Mesenchymal stem cell (in vitro differentiated cells and primary cell): ENCODE data around the gene JPH2.

Experiments used
- DNase-seq: peaks from one replicate; pipeline ENCODE4 v3.0.0-alpha.2; 2013
- H2AFZ ChIP-seq: one replicate; pipeline ENCODE4 v1.6.1; 2013; ENCODE audit warnings: low read depth, mild to moderate bottlenecking, control low read depth, inconsistent platforms, low read length, moderate library complexity
- H2AK5ac ChIP-seq: 2 replicates; pipeline ENCODE4 v1.6.1; 2013; ENCODE audit warnings: low read length, moderate library complexity, mild to moderate bottlenecking, inconsistent platforms; ENCODE audit not compliant: severe bottlenecking
- H2BK120ac ChIP-seq: one replicate; pipeline ENCODE4 v1.6.1; 2013; ENCODE audit warnings: low read depth, mild to moderate bottlenecking, inconsistent platforms, low read length, moderate library complexity
- H2BK12ac ChIP-seq, 2 experiments: one replicate each; pipeline ENCODE4 v1.6.1; 2013; ENCODE audit warnings: inconsistent platforms in 2 of 2, low read length in 2 of 2, mild to moderate bottlenecking in 2 of 2, moderate library complexity in 2 of 2, control low read depth in 1 of 2
- H2BK15ac ChIP-seq: one replicate; pipeline ENCODE4 v1.6.1; 2013; ENCODE audit warnings: mild to moderate bottlenecking, low read depth, inconsistent platforms; ENCODE audit not compliant: poor library complexity, severe bottlenecking
- H2BK5ac ChIP-seq: 2 replicates; pipeline ENCODE4 v1.6.1; 2013; ENCODE audit warnings: low read depth, mild to moderate bottlenecking, low read length, control low read depth, inconsistent platforms; ENCODE audit not compliant: poor library complexity, severe bottlenecking
- H3K14ac ChIP-seq, 2 experiments: one replicate each; pipeline ENCODE4 v1.6.1; 2013; ENCODE audit warnings: inconsistent platforms in 2 of 2, low read length in 2 of 2, control low read depth in 1 of 2, mild to moderate bottlenecking in 1 of 2, moderate library complexity in 1 of 2
- H3K18ac ChIP-seq, 2 experiments: one replicate each; pipeline ENCODE4 v1.6.1; 2013; ENCODE audit warnings: inconsistent platforms in 2 of 2, low read length in 2 of 2, control low read depth in 1 of 2, low read depth in 1 of 2, mild to moderate bottlenecking in 1 of 2
- H3K23ac ChIP-seq, 2 experiments: one replicate each; pipeline ENCODE4 v1.6.1; 2013; ENCODE audit warnings: inconsistent platforms in 2 of 2, low read length in 2 of 2, mild to moderate bottlenecking in 2 of 2, moderate library complexity in 2 of 2, control low read depth in 1 of 2
- H3K27ac ChIP-seq: 2 replicates; pipeline ENCODE4 v1.5.1; 2013; ENCODE audit warnings: mild to moderate bottlenecking, moderate library complexity, low read length, control low read depth, inconsistent platforms; ENCODE audit not compliant: poor library complexity, severe bottlenecking
- H3K27me3 ChIP-seq, 2 experiments: 2 replicates each; pipeline versions ENCODE4 v1.6.1 to v1.7.0; 2013; ENCODE audit warnings: low read length in 2 of 2, mild to moderate bottlenecking in 2 of 2, moderate library complexity in 2 of 2, control low read depth in 1 of 2, inconsistent platforms in 1 of 2; ENCODE audit not compliant: control insufficient read depth in 1 of 2, insufficient read depth in 1 of 2
- H3K36me3 ChIP-seq, 2 experiments: 2 replicates each; pipeline versions ENCODE4 v1.6.1 to v1.7.0; 2013; ENCODE audit warnings: low read length in 2 of 2, control low read depth in 1 of 2, inconsistent platforms in 1 of 2, low read depth in 1 of 2, mild to moderate bottlenecking in 1 of 2; ENCODE audit not compliant: insufficient read depth in 2 of 2, control insufficient read depth in 1 of 2
- H3K4ac ChIP-seq, 2 experiments: one replicate each; pipeline ENCODE4 v1.6.1; 2013; ENCODE audit warnings: inconsistent platforms in 2 of 2, low read length in 2 of 2, mild to moderate bottlenecking in 2 of 2, moderate library complexity in 2 of 2, control low read depth in 1 of 2, low read depth in 1 of 2
- H3K4me1 ChIP-seq: 2 replicates; pipeline ENCODE4 v1.6.1; 2013; ENCODE audit warnings: low read depth, low read length, control low read depth; ENCODE audit not compliant: control insufficient read depth, insufficient read depth
- H3K4me2 ChIP-seq: 2 replicates; pipeline ENCODE4 v1.6.1; 2013; ENCODE audit warnings: low read length, mild to moderate bottlenecking, inconsistent platforms; ENCODE audit not compliant: poor library complexity, severe bottlenecking
- H3K4me3 ChIP-seq, 2 experiments: 2 replicates each; pipeline versions ENCODE4 v1.5.1 to v1.7.0; 2013; ENCODE audit warnings: low read length in 2 of 2, mild to moderate bottlenecking in 2 of 2, control low read depth in 1 of 2, low read depth in 1 of 2; ENCODE audit not compliant: insufficient read depth in 1 of 2
- H3K79me1 ChIP-seq: replicated peaks from 2 replicates; pipeline ENCODE4 v1.6.1; 2013; ENCODE audit warnings: mild to moderate bottlenecking, control low read depth, low read length, inconsistent platforms; ENCODE audit not compliant: poor library complexity, severe bottlenecking
- H3K9ac ChIP-seq: 2 replicates; pipeline ENCODE4 v1.7.0; 2013; ENCODE audit warnings: mild to moderate bottlenecking, low read length, moderate library complexity
- H3K9me3 ChIP-seq: 2 replicates; pipeline ENCODE4 v1.7.0; 2013; ENCODE audit warnings: mild to moderate bottlenecking, low read length; ENCODE audit not compliant: control insufficient read depth
- H4K8ac ChIP-seq: one replicate; pipeline ENCODE4 v1.6.1; 2013; ENCODE audit warnings: inconsistent platforms, mild to moderate bottlenecking, low read length, moderate library complexity
- H4K91ac ChIP-seq: one replicate; pipeline ENCODE4 v1.6.1; 2013; ENCODE audit warnings: mild to moderate bottlenecking, low read length, inconsistent platforms
- WGBS: methylation state at CpG from one replicate; pipeline ENCODE4 v1.1.7; 2013; ENCODE audit warnings: mixed read lengths; 5-methylcytosine and 5-hydroxymethylcytosine counted together

JPH2 gene

GRCh38 chr20:44221368-44221954, 34.5 kb upstream of the JPH2 start:
- H3K4me3 ChIP-seq: no peak overlapping the region
- H2AK5ac ChIP-seq: no peak overlapping the region
- H4K8ac ChIP-seq: no peak overlapping the region

GRCh38 chr20:44219791-44220190, 32.8 kb upstream of the JPH2 start:
- Histone ChIP-seq H2BK5ac (no peak overlapping the region), H4K8ac (no peak overlapping the region), H3K79me1 (peaks cover 6% of the 10 kb centered on the region), H2AFZ (no peak overlapping the region), H3K4ac (no peak overlapping the region), H3K9me3 (no peaks in the 10 kb centered on the region), H3K9ac (no peak overlapping the region), H3K27ac (no peak overlapping the region), H3K14ac (no peak overlapping the region), H2BK120ac (no peak overlapping the region), H2AK5ac (no peak overlapping the region), H3K36me3 (peaks cover 0 to 8% of the 10 kb centered on the region in 2 experiments), H2BK15ac (no peak overlapping the region), H3K23ac (no peak overlapping the region), H4K91ac (no peak overlapping the region), H3K18ac (no peak overlapping the region), H2BK12ac (no peak overlapping the region), H3K27me3 (no peaks in the 10 kb centered on the region), H3K4me3 (no peak overlapping the region), H3K4me1 (peaks cover 1% of the 10 kb centered on the region), H3K4me2 (no peak overlapping the region)
- no peak for DNase-seq
- 64% methylated on average over 6 of the region's 6 CpGs for WGBS

More at GRCh38 chr20:44221368-44221954, 34.5 kb upstream of the JPH2 start:
- no peak overlapping the region for H3K9ac ChIP-seq
- H3K27ac ChIP-seq: no peak overlapping the region
- DNase-seq: no peak
- peaks cover 1% of the 10 kb centered on the region for H3K4me1 ChIP-seq
- no peak overlapping the region for H2AFZ ChIP-seq
- no peak overlapping the region for H2BK120ac ChIP-seq
- no peaks in the 10 kb centered on the region for H3K9me3 ChIP-seq
- no peak overlapping the region for H2BK15ac ChIP-seq
- no peaks in the 10 kb centered on the region for H3K27me3 ChIP-seq
- no peak overlapping the region for H3K18ac ChIP-seq
- no peak overlapping the region for H3K4ac ChIP-seq
- no peak overlapping the region for H3K14ac ChIP-seq
- H2BK12ac ChIP-seq: no peak overlapping the region
- H3K23ac ChIP-seq: no peak overlapping the region
- H2BK5ac ChIP-seq: no peak overlapping the region
- WGBS: 96% methylated on average over 3 of the region's 3 CpGs
- H4K91ac ChIP-seq: no peak overlapping the region
- peaks cover 0 to under 1% of the 10 kb centered on the region in 2 experiments for H3K36me3 ChIP-seq
- H3K4me2 ChIP-seq: no peak overlapping the region
- H3K79me1 ChIP-seq: peaks cover 5% of the 10 kb centered on the region

GRCh38 chr20:44219170-44219730, 32.3 kb upstream of the JPH2 start:
- Histone ChIP-seq H3K4ac (no peak overlapping the region), H3K4me3 (no peak overlapping the region), H3K27me3 (no peaks in the 10 kb centered on the region), H3K79me1 (peaks cover 6% of the 10 kb centered on the region), H3K36me3 (peaks cover 0 to 8% of the 10 kb centered on the region in 2 experiments), H3K27ac (no peak overlapping the region), H2BK120ac (no peak overlapping the region), H4K91ac (no peak overlapping the region), H3K9ac (no peak overlapping the region), H2AFZ (no peak overlapping the region), H3K18ac (no peak overlapping the region), H4K8ac (no peak overlapping the region), H2BK15ac (no peak overlapping the region), H3K4me2 (no peak overlapping the region), H2BK5ac (no peak overlapping the region), H3K4me1 (peaks cover 1% of the 10 kb centered on the region), H3K23ac (no peak overlapping the region), H2BK12ac (no peak overlapping the region), H3K9me3 (no peaks in the 10 kb centered on the region), H3K14ac (no peak overlapping the region), H2AK5ac (no peak overlapping the region)
- DNase-seq: no peak
- 65% methylated on average over 4 of the region's 5 CpGs for WGBS

GRCh38 chr20:44218446-44218845, 31.5 kb upstream of the JPH2 start:
- no peak overlapping the region for H2AK5ac ChIP-seq
- H2BK12ac ChIP-seq: no peak overlapping the region

More at GRCh38 chr20:44218446-44218845, 31.5 kb upstream of the JPH2 start:
- Histone ChIP-seq H3K23ac (no peak overlapping the region), H3K9ac (no peak overlapping the region), H3K14ac (no peak overlapping the region), H3K9me3 (no peaks in the 10 kb centered on the region), H3K79me1 (peaks cover 9% of the 10 kb centered on the region), H3K4me3 (no peak overlapping the region), H3K4ac (no peak overlapping the region), H2BK5ac (no peak overlapping the region), H4K91ac (no peak overlapping the region), H3K27me3 (no peaks in the 10 kb centered on the region), H3K36me3 (peaks cover 0 to 8% of the 10 kb centered on the region in 2 experiments), H2AFZ (no peak overlapping the region), H3K27ac (no peak overlapping the region), H3K18ac (no peak overlapping the region), H2BK15ac (no peak overlapping the region), H3K4me2 (no peak overlapping the region), H4K8ac (no peak overlapping the region), H2BK120ac (no peak overlapping the region), H3K4me1 (peaks cover 1% of the 10 kb centered on the region)
- WGBS: 90% methylated on average over 4 of the region's 4 CpGs
- DNase-seq: no peak
